Retinal pigment epithelial cell (primary cell): ENCODE data around the gene GJD3.

ENCODE experiments used
- DNase-seq: peaks from one replicate; pipeline ENCODE4 v3.0.0-alpha.2; 2010; ENCODE audit warnings: low read depth
- H3K4me3 ChIP-seq: 2 replicates; pipeline ENCODE4 v1.5.1; 2011; ENCODE audit warnings: mild to moderate bottlenecking, low read length, control low read depth, moderate library complexity
- TF ChIP-seq, protein P1 (sequence below): conservative IDR thresholded peaks from 2 replicates; pipeline ENCODE4 v1.5.1; 2011; ENCODE audit warnings: low read depth, low read length, control low read depth, inconsistent platforms

The GJD3 gene

DNA sequence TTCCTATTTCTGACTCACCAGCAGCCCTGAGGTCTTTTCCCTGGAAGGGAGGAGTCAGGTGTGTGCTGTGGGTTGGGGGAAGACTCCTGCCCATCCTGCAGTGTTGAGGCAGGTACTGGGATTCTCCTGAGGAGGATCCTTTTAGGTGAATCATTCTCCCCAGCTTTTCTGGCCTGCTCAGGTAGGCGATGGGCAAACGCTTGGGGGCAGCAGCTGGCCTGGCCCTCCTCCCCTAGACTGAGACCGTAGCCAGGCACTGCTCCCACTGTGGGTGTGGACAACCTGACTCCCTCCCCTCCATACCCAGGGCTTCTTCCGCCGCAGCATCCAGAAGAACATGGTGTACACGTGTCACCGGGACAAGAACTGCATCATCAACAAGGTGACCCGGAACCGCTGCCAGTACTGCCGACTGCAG lies 15.1 kb downstream of the GJD3 start:
- no peak overlapping the region for H3K4me3 ChIP-seq
- TF ChIP-seq, protein P1, sequence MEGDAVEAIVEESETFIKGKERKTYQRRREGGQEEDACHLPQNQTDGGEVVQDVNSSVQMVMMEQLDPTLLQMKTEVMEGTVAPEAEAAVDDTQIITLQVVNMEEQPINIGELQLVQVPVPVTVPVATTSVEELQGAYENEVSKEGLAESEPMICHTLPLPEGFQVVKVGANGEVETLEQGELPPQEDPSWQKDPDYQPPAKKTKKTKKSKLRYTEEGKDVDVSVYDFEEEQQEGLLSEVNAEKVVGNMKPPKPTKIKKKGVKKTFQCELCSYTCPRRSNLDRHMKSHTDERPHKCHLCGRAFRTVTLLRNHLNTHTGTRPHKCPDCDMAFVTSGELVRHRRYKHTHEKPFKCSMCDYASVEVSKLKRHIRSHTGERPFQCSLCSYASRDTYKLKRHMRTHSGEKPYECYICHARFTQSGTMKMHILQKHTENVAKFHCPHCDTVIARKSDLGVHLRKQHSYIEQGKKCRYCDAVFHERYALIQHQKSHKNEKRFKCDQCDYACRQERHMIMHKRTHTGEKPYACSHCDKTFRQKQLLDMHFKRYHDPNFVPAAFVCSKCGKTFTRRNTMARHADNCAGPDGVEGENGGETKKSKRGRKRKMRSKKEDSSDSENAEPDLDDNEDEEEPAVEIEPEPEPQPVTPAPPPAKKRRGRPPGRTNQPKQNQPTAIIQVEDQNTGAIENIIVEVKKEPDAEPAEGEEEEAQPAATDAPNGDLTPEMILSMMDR: no peak
- DNase-seq: no peak

GRCh38 chr17:40348562-40349476 lies 15.7 kb downstream of the GJD3 start:
- H3K4me3 ChIP-seq: no peak overlapping the region
- no peak for DNase-seq
- TF ChIP-seq, protein P1: no peak

GRCh38 chr17:40348136-40348504 lies 16.4 kb downstream of the GJD3 start:
- TF ChIP-seq, protein P1: no peak
- no peak overlapping the region for H3K4me3 ChIP-seq
- DNase-seq: no peak

DNA sequence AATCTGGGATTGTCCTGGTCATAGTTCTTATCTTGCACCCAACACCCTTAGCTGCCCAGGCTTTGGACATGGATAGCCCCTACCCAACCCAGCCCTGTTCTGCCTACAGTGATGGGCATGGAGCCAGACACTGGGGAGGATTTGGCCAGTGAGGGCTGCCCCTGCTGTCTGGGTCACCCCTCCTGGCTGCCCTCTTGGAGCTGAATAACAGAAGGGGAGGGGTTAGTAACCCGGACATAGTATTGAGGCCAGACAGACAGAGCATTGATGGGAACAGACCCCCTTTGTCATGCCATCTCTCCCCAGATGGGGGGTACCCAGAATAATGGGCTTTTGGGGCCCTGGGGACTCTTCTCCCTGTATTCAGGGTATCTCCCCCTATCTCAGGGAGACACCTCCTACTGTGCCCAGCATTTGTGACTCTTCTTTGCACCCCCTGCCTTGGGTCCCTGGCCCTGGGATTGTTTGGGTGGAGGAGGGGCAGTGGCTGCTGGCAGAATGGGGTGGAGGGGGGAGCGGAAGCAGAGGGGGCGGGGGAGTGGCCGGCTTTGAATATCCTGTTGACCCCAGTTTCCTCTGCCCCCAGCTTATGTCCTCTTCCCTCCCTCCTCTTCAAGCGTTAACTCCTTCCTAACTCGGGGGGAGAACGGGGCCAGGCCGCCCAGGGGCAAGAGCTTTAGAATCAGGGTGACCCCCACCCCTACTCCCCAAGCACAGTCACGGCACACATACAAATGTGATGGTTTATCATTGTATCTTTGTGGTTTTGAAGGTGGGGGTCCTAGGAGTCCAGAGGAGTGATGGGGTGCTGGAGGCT lies 17.0 kb downstream of the GJD3 start:
- H3K4me3 ChIP-seq: peak overlapping the region; percentile 10
- TF ChIP-seq, protein P1: no peak
- DNase-seq: no peak

DNA sequence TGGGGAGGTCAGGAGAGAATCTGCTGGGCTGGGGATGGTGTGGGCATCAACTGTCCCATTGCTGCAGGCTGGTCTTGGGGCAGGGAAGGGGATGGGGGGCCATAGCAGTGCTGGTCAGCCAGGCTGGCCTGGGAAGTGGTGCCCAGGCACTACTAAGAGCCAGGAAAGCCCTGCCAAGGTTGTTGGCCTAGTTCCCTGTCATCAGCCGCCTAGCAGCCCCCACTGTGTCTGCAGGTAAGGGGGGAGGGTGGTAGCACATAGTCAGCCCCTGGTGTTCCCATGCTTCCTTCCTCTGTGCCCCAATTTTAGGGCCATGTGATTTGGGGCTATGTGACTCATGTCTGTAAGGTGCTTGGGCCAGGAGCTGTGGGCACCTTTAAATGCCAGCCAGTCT lies 17.8 kb downstream of the GJD3 start:
- TF ChIP-seq, protein P1: no peak
- no peak for DNase-seq
- H3K4me3 ChIP-seq: peak overlapping the region; percentile 10

DNA sequence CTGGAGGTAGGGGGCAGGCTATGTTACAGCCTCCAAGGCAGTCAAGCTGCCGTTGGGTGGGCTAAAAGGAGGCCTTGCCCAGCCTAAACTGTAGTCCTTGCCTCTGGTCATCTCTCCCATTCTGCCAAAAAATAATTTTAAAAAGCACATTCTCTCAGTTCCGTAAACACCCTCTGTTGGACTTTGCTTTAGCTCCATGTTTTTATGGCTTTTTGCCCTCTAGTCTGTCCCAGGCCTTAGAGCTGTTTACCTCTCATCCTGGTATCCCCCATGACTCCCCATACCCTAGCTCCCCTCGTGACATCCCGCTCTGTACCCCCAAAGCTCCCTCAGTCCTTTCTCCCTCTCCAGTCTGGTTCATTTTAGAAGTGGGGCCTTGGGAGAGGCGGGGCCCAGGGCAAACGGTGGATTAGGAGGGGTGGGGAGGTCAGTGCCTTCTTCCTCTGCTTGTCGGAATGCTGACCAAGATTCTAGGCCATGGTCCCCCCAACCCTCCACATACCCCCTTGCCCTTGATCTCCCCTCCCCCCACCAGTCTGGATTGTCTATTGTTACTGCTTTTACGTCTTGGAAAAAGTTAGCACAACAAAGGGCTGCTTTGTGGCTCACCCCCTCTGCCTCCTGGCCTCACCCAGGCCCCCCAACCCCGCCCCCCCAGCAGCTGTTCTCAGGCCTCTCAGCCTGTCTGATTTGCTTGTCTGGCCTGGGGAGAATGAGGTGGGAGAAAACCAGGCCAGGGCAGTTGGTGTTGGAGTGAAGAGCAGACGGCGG lies 18.4 kb downstream of the GJD3 start:
- no peak for DNase-seq
- TF ChIP-seq, protein P1: no peak
- peak overlapping the region; percentile 87 for H3K4me3 ChIP-seq
